ENCODE measurements around the gene CMSS1. TPM values are rescaled to one million over a fixed set of nuclear protein-coding genes. Genes with fewer than 3 reads are reported as not detected.

Gene CMSS1
- total and polyA plus RNA-seq, 9 donors, result 14.5 to 54.0 (median 24.9) TPM

DNA sequence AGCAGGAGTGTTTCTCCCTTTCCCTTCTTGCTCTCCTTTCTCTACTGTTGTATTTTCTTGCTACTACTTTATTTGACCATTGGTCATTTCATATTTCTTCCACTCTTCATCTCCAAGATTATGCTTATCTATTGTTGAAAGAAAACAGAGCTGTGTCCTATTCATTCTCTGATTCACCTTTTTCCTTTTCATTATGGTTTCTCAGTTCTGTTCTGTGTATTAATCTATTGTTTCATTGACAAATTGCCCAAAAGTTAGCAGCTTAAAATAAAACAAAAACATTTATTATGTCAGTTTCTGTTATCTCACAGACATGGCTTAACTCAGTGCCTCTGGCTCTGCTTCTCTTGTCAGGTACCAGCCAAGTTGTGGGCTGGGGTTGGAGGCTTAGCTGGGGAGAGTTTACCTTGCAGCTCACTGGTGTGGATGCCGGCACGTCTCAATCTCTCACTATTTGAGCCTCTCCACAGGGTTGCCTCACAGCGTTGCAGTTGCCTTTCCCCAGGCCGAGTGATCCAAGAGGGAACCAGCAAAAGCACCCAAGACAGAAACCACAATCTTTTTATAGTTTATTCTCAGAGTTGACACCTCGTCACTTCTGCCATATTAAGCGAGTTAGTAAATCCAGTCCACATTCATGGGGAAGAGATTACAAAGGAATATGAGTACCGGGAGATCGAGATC is 333.5 kb downstream of the CMSS1 start:
- H3K4me1 ChIP-seq (ENCODE audit: insufficient read depth), result peaks cover 6% of the 10 kb centered on the region
- no peaks in the 10 kb centered on the region for H3K9me3 ChIP-seq
- peak in 2 of 5 donors; percentile 12 to 35 for DNase-seq
- intact Hi-C loops (cut with DNase I), result no loop called here
- no peaks in the 10 kb centered on the region for H3K36me3 ChIP-seq
- TF ChIP-seq, protein P1, sequence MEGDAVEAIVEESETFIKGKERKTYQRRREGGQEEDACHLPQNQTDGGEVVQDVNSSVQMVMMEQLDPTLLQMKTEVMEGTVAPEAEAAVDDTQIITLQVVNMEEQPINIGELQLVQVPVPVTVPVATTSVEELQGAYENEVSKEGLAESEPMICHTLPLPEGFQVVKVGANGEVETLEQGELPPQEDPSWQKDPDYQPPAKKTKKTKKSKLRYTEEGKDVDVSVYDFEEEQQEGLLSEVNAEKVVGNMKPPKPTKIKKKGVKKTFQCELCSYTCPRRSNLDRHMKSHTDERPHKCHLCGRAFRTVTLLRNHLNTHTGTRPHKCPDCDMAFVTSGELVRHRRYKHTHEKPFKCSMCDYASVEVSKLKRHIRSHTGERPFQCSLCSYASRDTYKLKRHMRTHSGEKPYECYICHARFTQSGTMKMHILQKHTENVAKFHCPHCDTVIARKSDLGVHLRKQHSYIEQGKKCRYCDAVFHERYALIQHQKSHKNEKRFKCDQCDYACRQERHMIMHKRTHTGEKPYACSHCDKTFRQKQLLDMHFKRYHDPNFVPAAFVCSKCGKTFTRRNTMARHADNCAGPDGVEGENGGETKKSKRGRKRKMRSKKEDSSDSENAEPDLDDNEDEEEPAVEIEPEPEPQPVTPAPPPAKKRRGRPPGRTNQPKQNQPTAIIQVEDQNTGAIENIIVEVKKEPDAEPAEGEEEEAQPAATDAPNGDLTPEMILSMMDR (IDR thresholded peaks at IDR 0.05), result no peak
- TF ChIP-seq POLR2A (IDR thresholded peaks at IDR 0.05), result no peak
- no peak for TF ChIP-seq EP300 (IDR thresholded peaks at IDR 0.05)
- no peaks in the 10 kb centered on the region for H3K27me3 ChIP-seq
- 66 to 76% (median 70%) methylated on average over 8 of the region's 8 CpGs for WGBS, 3 donors
- H3K27ac ChIP-seq, result peak overlapping the region in 1 of 2 donors; percentile 64
- no peak overlapping the region for H3K4me3 ChIP-seq

DNA sequence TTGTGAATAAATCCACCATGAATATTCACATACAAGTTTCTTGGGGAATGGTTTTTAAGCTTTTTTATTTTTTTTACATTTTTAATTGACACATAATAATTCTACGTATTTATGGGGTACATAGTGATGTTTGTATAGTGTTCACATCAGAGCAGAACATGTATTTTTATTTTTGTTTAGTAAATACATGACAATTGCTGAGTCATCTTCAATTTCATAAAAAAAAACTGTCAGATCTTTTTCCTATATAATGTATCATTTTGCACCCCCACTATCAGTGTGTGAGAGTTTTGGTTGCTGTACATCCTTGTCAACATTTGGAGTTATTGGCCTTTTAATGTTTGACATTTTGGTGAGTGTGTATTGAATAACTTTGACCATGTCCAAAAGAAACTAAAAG is 336.5 kb downstream of the CMSS1 start:
- Histone ChIP-seq H3K4me3 (no peak overlapping the region), H3K27me3 (no peaks in the 10 kb centered on the region), H3K36me3 (no peaks in the 10 kb centered on the region), H3K27ac (no peak overlapping the region), H3K9me3 (no peaks in the 10 kb centered on the region), H3K4me1 (ENCODE audit: insufficient read depth) (peaks cover 7% of the 10 kb centered on the region)
- DNase-seq, result no peak
- TF ChIP-seq POLR2A (IDR thresholded peaks at IDR 0.05) (no peak), EP300 (IDR thresholded peaks at IDR 0.05) (no peak)
- TF ChIP-seq, protein P1 (IDR thresholded peaks at IDR 0.05), result no peak
- 94 to 100% (median 98%) methylated on average over 1 of the region's 1 CpG for WGBS, 3 donors
- intact Hi-C loops (cut with DNase I), result no loop called here

DNA sequence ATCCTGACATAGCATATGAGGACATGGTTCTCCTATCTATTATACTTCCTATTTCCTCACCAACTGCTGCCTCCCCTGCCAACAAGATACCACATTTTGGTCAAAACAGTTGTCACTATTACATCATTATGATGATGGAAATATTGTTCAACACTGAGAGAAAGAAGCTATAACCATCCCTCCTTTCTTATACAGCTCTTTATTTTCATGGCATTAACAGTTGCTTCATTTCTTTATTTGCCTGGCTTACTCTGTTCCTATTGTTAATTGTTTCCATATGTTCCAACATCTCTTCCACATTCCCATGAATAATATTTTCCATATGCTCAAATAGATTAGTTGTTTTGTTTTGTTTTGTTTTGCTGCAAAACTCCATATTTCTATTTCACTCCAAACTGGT is 337.5 kb downstream of the CMSS1 start:
- no peaks in the 10 kb centered on the region for H3K36me3 ChIP-seq
- H3K27me3 ChIP-seq, result no peaks in the 10 kb centered on the region
- H3K4me1 ChIP-seq (ENCODE audit: insufficient read depth), result peaks cover 7% of the 10 kb centered on the region
- TF ChIP-seq EP300 (IDR thresholded peaks at IDR 0.05) (no peak), POLR2A (IDR thresholded peaks at IDR 0.05) (no peak)
- TF ChIP-seq, protein P1 (IDR thresholded peaks at IDR 0.05), result no peak
- intact Hi-C loops (cut with DNase I), result no loop called here
- no peaks in the 10 kb centered on the region for H3K9me3 ChIP-seq
- no peak for DNase-seq
- no peak overlapping the region for H3K4me3 ChIP-seq
- no peak overlapping the region for H3K27ac ChIP-seq

DNA sequence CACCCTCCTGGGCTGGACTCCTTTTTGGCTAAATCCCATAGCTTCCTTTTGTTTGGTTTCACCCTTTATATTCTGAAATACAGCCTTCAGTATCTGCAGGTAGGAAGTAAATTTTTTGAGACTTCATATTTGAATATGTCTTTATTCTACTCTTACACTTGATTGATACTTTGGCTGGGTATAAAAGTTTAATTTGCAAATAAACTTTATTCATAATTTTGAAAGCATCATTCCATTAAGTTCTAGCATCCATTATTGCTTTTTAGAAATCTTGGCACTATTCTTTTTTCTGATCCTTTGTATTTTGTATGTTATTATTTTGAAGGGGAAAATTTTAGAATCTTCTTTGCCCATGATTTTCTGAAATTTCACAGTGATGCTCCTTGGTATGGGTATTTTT is 337.9 kb downstream of the CMSS1 start:
- no peak for DNase-seq
- H3K4me3 ChIP-seq, result no peak overlapping the region

More for the DNA sequence above, 337.9 kb downstream of the CMSS1 start:
- Histone ChIP-seq H3K36me3 (no peaks in the 10 kb centered on the region), H3K27ac (no peak overlapping the region), H3K9me3 (no peaks in the 10 kb centered on the region), H3K27me3 (no peaks in the 10 kb centered on the region), H3K4me1 (ENCODE audit: insufficient read depth) (peaks cover 7% of the 10 kb centered on the region)
- TF ChIP-seq POLR2A (IDR thresholded peaks at IDR 0.05), result no peak
- TF ChIP-seq EP300 (IDR thresholded peaks at IDR 0.05), result no peak
- TF ChIP-seq, protein P1 (IDR thresholded peaks at IDR 0.05), result no peak
- intact Hi-C loops (cut with DNase I), result no loop called here
